CD4-positive, alpha-beta T cell treated with Interleukin-6 at 100 ng/mL for 8 hours (primary cell): ENCODE measurements around the gene PPIA.
"Not testable (repeated sequence)": the region's sequence is repeated elsewhere in the genome, so short reads cannot be mapped to it uniquely, and the experiment has no call there.

Experiments used
- DNase-seq: peaks from one replicate; pipeline ENCODE4 v3.0.0-alpha.2; 2020; ENCODE audit warnings: mixed read lengths, low spot score

Gene PPIA

GRCh38 chr7:44827567-44827966 lies 31.1 kb downstream of the PPIA start:
- DNase-seq: no peak

- DNase-seq: no peak
These were observed 42.3 kb downstream of the PPIA start for GRCh38 chr7:44838751-44839150.

GRCh38 chr7:44842675-44843074 lies 46.2 kb downstream of the PPIA start:
- not testable (repeated sequence) for DNase-seq

GRCh38 chr7:44843440-44843839 lies 47.0 kb downstream of the PPIA start:
- DNase-seq: not testable (repeated sequence)

GRCh38 chr7:44845451-44845850 lies 49.0 kb downstream of the PPIA start:
- no peak for DNase-seq

GRCh38 chr7:44846390-44846789 lies 49.9 kb downstream of the PPIA start:
- DNase-seq: not testable (repeated sequence)

GRCh38 chr7:44846816-44847508 lies 50.5 kb downstream of the PPIA start:
- DNase-seq: peak; percentile 3

GRCh38 chr7:44847509-44847919 lies 51.0 kb downstream of the PPIA start:
- DNase-seq: peak; percentile 85

GRCh38 chr7:44847920-44848634 lies 51.6 kb downstream of the PPIA start, which contains the start of gene H2AZ2:
H2AZ2 (minus strand) TSS chr7:44848087; CDS start chr7:44847971, 116 bp downstream.
- DNase-seq: peak; percentile 100

GRCh38 chr7:44849259-44849884 lies 52.9 kb downstream of the PPIA start:
- DNase-seq: no peak

- no peak for DNase-seq
These were observed 53.5 kb downstream of the PPIA start for GRCh38 chr7:44849885-44850544.

- DNase-seq: no peak
These were observed 56.1 kb downstream of the PPIA start for GRCh38 chr7:44852590-44852989.
